Activated CD4-positive, alpha-beta T cell treated with anti-CD3 and anti-CD28 coated beads for 1 hour (primary cell): Measurements from ENCODE around the gene TAF1.
A peak's percentile ranks its signal among the peaks of the same experiment; 100 is the strongest.
"Not testable (repeated sequence)": the region's sequence is repeated elsewhere in the genome, so short reads cannot be mapped to it uniquely, and the experiment has no call there.

Source experiments
- DNase-seq: peaks from one replicate; pipeline ENCODE4 v3.0.0-alpha.2; 2020

The TAF1 gene, protein sequence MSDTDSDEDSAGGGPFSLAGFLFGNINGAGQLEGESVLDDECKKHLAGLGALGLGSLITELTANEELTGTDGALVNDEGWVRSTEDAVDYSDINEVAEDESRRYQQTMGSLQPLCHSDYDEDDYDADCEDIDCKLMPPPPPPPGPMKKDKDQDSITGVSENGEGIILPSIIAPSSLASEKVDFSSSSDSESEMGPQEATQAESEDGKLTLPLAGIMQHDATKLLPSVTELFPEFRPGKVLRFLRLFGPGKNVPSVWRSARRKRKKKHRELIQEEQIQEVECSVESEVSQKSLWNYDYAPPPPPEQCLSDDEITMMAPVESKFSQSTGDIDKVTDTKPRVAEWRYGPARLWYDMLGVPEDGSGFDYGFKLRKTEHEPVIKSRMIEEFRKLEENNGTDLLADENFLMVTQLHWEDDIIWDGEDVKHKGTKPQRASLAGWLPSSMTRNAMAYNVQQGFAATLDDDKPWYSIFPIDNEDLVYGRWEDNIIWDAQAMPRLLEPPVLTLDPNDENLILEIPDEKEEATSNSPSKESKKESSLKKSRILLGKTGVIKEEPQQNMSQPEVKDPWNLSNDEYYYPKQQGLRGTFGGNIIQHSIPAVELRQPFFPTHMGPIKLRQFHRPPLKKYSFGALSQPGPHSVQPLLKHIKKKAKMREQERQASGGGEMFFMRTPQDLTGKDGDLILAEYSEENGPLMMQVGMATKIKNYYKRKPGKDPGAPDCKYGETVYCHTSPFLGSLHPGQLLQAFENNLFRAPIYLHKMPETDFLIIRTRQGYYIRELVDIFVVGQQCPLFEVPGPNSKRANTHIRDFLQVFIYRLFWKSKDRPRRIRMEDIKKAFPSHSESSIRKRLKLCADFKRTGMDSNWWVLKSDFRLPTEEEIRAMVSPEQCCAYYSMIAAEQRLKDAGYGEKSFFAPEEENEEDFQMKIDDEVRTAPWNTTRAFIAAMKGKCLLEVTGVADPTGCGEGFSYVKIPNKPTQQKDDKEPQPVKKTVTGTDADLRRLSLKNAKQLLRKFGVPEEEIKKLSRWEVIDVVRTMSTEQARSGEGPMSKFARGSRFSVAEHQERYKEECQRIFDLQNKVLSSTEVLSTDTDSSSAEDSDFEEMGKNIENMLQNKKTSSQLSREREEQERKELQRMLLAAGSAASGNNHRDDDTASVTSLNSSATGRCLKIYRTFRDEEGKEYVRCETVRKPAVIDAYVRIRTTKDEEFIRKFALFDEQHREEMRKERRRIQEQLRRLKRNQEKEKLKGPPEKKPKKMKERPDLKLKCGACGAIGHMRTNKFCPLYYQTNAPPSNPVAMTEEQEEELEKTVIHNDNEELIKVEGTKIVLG (N-terminal part only)

DNA sequence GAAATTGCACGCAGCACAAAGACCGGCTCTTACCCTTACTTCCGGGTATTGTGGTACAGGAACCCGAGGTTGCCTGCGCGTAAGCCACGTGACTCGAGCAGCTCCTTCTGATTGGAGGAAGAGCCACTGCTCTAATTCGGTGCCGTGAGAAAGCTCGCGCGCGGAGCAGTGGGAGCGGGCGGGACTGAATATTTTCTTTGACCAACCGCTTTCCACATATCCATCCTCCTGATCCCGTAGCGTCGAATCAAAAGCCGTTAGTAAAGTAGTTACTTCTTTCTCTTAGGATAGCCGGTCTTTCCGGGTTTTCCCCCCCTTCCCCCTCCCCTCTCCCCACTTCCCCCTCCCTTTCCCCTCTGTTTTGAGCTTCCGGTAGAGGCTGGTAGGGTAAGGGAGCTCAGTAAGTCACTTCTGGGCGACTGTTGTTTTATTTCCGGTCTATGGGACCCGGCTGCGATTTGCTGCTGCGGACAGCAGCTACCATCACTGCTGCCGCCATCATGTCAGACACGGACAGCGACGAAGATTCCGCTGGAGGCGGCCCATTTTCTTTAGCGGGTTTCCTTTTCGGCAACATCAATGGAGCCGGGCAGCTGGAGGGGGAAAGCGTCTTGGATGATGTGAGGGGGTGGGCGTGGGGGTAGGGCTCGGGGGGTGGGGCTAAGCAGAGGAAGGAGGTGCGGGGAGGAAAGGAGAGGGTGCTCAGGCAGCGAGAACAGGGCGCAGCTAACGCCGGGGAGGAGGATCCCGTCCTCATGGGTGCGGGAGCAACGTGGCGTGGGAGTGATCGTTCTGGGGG, at the start of gene TAF1:
TSS of gene TAF1 (plus strand) at position 483 of the 799 bp plus-strand sequence. CDS start at position 501, 18 bp downstream.
- peak; percentile 84 for DNase-seq

DNA sequence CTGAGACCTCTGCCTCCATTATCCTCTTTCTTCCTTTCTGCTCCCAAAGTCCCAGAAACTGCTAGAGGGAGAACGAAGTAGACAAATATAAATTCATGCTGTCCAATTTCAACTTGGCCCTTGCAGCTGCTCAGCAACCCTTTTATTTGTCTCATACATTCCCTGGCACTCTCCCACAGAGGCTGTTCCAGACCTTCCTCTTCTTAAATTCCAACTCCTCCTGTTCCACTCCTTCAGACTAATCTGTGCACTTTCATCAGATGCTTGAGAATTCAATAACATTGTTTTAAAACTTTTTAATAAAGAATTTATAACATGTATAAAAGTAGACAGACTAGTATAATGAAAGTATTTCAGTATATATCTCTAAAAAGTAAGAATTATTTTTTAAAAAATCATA, 49.2 kb upstream of the TAF1 start:
- not testable (repeated sequence) for DNase-seq

DNA sequence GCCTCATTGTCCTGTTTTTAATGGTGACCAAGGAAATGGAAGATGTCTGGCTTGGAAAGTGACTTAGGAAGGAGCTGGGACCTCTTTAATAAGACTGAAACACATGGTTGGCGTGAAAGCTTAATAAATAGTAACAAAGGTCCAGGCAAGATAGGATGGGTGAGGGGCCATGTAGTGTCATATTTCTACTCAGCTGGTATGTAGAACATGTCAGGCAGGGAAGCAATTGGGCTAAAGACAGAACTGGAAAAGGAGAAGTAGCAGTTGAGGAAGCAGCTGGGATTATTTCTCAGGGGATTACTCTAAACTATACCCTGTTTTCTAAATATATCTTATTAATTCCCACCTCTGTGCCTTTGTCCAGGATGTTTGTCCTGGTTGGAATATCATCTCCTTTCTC, 46.0 kb upstream of the TAF1 start:
- no peak for DNase-seq

DNA sequence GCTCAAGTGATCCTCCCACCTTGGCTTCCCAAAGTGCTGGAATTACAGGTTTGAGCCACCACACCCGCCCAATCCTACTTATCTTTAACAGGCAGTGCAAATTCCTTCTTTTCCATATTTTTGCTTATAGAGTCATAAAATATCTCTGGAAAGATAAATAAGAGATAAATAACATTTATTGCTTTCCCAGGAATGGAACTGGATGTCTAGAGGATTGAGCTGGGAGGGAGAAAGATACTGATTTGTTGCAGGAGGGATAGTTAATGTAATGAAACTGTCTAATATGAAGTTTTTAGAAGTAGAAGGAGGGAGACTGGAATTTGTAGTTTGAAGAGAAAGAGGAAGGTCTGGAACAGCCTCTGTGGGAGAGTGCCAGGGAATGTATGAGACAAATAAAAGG, 44.4 kb upstream of the TAF1 start:
- no peak for DNase-seq

DNA sequence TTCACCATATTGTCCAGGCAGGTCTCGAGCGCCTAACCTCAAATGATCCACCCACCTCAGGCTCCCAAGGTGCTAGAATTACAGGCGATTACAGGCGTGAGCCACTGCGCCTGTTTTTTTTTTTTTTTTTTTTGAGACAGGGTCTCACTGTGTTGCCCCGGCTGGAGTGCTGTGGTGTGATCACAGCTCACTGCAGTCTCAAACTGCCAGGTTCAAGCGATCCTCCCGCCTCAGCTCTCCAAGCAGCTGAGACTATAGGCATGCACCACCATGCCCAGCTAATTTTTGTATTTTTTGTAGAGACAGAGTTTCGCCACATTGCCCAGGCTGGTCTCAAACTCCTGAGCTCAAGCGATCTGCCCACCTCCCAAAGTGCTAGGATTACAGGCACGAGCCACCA, 41.7 kb upstream of the TAF1 start:
- not testable (repeated sequence) for DNase-seq

DNA sequence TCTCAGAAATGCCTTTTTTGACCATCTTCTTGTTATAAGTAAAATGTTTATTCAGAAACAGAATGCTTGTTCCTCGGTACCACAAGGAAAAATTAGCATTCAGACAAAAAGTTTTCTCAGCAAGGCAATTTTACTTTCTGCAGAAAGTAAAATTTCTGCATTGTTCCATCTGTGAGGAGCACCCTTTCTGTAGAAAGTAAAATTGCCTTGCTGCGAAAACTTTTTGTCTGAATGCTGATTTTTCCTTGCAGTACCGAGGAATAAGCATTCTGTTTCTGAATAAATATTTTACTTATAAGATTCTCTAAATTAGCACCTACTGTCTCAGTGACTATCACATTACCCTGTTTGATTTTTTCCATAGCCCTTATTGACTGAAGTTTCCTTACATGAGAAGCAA, 39.8 kb upstream of the TAF1 start:
- DNase-seq: no peak

DNA sequence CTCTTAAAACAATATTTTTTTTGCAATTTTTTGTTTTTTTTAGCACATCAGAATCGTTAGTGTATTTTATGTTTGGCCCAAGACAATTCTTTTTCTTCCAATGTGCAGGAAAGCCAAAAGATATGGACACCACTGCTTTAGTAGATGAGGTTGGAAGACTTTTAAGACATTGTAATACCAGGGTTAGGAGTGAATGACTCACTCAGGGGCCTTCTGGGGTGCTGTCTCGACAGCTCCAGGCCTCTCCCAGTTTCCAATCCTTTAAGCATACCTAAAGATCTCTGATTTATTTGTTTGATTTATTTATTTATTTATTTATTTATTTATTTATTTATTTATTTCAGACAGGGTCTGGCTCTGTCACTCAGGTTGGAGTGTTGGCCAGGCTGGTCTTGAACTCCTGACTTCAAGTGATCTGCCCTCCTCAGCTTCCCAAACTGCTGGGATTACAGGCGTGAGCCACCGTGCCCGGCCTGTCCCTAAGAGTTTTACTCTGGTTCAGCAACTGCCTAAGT, 16.9 kb upstream of the TAF1 start:
- not testable (repeated sequence) for DNase-seq

DNA sequence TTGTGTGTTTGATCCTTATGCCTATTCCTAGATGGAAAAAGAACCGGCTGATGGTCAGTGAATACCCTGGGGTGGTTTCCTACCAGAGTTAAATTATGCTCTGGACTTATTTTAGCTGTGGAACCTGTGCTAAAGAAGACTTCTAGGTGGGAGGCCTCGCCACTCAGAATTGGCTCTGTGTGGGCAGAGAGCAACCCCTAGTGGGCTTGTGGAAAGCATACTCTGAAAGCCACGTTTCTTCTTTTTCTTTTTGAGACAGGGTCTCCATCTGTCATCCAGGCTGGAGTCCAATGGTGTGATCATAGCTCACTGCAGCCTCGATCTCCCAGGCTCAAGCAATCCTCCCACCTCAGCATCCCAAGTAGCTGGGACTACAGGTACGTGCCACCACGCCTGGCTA, 16.3 kb upstream of the TAF1 start:
- not testable (repeated sequence) for DNase-seq

DNA sequence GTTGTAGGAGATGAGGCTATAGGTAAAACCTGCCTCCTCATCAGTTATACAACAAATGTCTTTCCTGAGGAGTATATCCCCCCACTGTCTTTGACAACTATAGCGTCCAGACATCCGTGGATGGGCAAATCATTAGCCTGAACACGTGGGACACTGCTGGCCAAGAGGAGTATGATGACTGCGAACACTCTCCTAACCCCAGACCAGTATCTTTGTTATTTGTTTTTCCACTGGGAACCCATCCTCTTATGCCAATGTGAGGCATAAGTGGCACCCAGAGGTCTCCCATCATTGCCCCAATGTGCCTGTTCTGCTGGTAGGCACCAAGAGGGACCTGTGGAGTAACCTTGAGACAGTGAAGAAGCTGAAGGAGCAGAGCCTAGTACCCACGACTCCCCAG, 13.7 kb upstream of the TAF1 start:
- not testable (repeated sequence) for DNase-seq

DNA sequence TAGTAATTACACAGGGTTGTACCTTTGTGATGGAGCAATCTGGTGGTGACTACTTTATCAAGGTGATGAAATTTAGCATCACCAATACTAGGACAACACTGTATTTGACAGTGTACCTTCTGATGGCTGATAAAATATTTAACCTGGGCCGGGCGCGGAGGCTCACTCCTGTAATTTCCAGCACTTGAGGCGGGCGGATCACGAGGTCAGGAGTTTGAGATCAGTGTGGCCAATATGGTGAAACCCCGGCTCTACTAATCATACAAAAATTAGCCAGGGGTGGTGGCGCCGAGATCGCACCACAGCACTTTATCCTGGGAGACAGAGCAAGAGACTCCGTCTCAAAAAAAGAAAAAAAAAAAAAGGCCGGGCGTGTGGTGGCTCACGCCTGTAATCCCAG, 1.9 kb upstream of the TAF1 start:
- DNase-seq: no peak

DNA sequence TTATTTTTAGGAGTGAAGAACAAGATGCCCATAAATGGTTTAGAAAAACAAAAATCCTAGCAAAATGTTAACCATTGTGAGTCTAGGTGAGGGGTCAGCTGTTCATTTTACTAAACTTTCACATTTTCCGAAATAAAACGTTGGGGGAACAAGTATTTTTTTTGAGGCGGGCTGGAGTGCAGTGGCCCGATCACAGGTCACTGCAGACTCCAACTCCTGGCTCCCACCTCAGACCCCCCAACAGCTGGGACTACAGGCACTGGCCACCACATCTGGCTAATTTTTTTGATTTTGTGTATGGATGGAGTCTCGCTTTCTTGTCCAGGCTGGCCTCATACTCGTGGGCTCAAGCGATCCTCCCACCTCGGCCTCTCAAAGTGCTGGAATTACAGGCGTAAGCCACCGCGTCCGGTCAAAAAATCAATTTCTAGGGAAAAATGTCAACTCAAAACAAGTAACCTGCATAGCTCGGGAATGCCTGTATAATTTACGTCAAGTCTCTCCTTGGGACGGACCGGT, 742 bp upstream of the TAF1 start:
- no peak for DNase-seq

DNA sequence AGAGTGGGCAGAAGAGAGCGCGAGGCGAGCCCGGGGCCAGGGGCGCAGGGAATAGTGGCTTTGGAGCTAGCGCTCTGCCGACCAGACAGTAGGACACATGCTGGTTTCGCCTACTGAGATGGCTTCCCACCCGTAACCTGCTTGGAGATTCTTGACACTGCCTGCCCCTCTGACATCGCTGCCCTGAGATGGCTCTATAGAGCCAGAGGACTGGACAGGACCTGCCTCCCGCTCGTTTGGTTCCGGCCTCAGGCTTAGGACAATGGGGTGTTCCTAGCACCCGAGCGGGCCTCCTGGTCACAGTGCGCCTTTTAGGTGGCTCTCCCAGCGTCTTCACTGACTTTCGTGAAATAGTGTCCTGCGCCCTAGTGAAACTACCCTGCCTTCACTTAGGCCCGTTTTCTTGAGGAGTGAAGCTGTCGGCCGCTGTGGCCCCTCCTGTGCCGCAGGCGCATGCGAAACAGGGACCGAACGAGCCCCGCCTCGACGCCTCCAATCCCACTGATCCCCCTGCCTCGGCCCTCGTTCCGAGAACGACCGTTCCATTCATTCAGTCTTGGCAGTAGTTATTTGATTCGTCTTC, 608 bp downstream of the TAF1 start:
- peak; percentile 8 for DNase-seq

DNA sequence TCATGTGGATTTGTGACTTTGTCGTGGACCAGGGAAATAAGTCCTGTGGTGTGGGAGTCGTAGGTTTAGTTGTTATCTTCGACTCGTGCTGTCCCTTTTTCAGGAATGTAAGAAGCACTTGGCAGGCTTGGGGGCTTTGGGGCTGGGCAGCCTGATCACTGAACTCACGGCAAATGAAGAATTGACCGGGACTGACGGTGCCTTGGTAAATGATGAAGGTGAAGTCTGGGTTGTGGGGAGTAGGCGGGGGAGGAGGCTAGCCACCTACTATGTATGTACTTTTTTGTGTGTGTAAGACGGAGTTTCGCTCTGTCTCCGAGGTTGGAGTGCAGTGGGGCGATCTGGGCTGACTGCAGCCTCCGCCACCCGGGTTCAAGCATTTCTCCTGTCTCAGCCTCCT, 1.2 kb downstream of the TAF1 start:
- no peak for DNase-seq

DNA sequence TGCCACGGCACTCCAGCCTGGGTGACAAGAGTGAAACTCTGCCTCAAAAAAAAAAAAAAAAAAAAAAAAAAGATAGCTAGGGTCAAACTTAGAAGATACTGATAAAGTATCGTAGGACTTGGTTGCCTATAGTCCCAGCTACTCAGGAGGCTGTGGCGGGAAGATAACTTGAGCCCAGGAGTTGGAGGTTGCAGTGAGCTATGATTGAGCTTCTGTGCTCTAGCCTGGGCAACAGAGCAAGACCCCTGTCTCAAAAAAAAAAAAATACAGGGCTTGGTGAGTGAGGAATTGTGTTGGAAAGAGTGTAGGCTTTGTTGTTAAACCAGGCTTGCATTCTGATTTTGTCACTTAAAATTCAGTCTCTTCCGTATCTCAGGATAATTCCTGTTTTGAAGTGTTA, 6.2 kb downstream of the TAF1 start:
- DNase-seq: no peak

DNA sequence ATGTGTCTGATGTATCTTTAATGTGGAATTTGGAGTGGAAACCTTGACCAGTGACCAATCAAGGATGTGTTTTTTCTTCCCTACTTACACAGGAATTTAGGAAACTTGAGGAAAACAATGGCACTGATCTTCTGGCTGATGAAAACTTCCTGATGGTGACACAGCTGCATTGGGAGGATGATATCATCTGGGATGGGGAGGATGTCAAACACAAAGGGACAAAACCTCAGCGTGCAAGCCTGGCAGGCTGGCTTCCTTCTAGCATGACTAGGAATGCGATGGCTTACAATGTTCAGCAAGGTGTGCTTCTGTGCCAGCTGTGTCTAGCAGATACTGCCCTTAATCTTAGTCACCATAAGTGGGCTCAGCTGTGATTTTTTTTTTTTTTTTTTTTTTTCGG, 12.6 kb downstream of the TAF1 start:
- DNase-seq: no peak

DNA sequence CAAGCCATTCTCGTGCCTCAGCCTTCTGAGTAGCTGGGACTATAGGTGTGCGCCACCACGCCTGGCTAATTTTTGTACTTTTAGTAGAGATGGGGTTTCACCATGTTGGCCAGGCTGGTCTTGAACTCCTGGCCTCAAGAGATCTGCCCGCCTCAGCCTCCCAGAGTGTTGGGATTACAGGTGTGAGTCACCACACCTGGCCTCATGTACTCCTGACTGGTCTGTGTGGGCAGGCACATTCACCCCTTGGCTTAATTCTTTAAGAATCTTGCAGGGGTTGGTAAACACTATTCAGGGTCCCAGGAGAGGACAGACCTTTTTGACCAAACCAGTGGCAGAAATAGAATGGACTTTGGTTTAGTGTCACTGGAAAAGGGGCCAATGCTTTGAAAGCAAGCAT, 25.6 kb downstream of the TAF1 start:
- DNase-seq: not testable (repeated sequence)

DNA sequence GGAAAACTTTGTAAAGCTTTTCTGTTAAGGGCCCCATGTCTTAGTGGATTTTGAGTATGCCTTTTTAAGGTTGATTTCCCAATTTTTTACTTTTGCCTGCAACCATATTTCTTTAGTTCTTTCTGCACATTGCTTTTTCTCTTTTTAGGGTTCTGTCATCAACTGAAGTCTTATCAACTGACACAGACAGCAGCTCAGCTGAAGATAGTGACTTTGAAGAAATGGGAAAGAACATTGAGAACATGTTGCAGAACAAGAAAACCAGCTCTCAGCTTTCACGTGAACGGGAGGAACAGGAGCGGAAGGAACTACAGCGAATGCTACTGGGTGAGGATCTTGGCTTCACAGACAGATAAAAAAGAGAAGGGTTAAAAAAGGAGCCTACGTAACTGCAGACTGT, 27.8 kb downstream of the TAF1 start:
- no peak for DNase-seq

DNA sequence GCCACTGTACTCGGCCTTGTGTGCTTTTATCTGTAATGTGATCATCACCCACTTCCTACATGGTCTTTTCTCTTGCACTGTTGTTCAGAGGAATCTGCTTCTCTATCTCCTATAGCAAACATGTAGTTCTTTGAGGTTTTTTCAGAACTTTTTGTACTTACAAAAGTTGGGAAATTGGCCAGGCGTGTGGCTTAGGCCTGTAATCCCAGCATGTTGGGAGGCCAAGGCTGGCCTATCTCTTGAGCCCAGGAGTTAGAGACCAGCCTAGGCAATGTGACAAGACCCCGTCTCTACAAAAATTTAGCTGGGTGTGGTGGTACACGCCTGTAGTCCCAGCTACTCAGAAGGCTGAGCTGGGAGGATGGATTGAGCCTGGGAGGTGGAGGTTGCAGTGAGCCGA, 30.4 kb downstream of the TAF1 start:
- DNase-seq: no peak

DNA sequence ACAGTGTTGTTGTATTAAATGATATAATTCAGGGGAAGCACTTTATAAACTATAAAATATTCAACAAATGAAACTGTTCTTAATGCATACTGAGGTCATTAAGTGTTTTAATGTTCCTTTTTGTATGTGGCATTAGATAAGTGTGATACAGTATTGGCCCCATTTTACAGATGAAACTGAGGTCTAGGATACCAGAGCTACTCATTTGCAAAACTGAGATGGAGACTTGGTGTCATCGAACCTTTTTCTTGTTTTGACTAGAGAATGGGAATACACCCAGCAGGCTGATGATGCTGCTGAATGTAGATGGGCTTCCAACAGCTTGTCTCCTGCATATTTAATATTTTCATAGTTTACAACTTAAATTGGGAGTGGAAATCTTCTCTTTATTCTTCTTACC, 34.6 kb downstream of the TAF1 start:
- no peak for DNase-seq

DNA sequence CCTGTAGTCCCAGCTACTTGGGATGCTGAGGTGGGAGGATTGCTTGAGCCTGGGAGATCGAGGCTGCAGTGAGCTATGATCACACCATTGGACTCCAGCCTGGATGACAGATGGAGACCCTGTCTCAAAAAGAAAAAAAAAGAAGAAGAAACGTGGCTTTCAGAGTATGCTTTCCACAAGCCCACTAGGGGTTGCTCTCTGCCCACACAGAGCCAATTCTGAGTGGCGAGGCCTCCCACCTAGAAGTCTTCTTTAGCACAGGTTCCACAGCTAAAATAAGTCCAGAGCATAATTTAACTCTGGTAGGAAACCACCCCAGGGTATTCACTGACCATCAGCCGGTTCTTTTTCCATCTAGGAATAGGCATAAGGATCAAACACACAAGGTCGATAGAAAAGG, 50.1 kb downstream of the TAF1 start:
- not testable (repeated sequence) for DNase-seq

DNA sequence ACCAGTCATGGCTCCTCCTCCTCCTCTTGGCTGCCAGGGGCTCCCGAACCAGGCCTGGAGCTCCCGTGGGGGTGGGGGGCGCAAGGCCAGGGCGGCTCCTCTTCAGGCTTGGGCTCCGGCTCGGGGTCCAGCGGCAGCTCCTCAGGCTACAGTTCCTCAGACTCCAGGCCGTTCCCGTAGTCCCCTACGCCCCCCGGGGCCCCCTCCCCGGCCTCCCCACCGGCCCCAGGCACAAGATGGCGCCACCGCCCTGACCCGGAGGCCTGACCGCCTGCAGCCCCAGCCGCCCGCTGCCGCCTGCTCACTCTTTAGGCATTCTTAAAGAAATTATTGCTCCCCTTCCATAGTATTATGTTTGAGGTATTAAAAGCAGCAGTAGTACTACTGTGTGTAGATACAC, 54.5 kb downstream of the TAF1 start:
- no peak for DNase-seq
